ENCODE measurements around the gene HNRNPC.

DNA sequence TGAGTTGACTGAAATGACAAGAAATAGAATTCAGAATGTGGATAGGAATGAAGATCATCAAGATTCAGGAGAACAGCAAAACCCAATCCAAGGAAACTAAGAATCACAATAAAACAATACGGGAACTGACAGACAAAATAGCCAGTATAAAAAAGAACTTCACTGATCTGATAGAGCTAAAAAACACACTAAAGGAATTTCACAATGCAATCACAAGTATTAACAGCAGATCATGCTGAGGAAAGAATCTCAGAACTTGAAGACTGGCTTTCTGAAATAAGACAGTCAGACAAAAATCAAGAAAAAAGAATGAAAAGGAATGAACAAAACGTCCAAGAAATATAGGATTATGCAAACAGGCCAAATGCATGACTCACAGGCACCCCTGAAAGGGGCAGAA, 98.1 kb downstream of the HNRNPC start:
- TF ChIP-seq EZH2phosphoT487 (conservative IDR thresholded peaks at IDR 0.05; ENCODE audit: low read length): no peak
- TF ChIP-seq, protein P1, sequence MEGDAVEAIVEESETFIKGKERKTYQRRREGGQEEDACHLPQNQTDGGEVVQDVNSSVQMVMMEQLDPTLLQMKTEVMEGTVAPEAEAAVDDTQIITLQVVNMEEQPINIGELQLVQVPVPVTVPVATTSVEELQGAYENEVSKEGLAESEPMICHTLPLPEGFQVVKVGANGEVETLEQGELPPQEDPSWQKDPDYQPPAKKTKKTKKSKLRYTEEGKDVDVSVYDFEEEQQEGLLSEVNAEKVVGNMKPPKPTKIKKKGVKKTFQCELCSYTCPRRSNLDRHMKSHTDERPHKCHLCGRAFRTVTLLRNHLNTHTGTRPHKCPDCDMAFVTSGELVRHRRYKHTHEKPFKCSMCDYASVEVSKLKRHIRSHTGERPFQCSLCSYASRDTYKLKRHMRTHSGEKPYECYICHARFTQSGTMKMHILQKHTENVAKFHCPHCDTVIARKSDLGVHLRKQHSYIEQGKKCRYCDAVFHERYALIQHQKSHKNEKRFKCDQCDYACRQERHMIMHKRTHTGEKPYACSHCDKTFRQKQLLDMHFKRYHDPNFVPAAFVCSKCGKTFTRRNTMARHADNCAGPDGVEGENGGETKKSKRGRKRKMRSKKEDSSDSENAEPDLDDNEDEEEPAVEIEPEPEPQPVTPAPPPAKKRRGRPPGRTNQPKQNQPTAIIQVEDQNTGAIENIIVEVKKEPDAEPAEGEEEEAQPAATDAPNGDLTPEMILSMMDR (IDR thresholded peaks at IDR 0.05; ENCODE audit: insufficient read depth, low read length, poor library complexity, severe bottlenecking): no peak

All from SU-DHL-6 (cell line).